ENCODE measurements around the gene UBR4.

The UBR4 gene

GRCh38 chr1:19073311-19074186 is 136.5 kb downstream of the UBR4 start:
- DNase-seq (ENCODE audit: low read depth in 2 of 2) = no peak

- no peak for DNase-seq (ENCODE audit: low read depth in 2 of 2)
Observed at GRCh38 chr1:19072285-19072981, 137.6 kb downstream of the UBR4 start.

GRCh38 chr1:19071674-19072281 is 138.3 kb downstream of the UBR4 start:
- no peak for DNase-seq (ENCODE audit: low read depth in 2 of 2)

- no peak for DNase-seq (ENCODE audit: low read depth in 2 of 2)
Observed at GRCh38 chr1:19070891-19071621, 139.0 kb downstream of the UBR4 start.

GRCh38 chr1:19070197-19070651 is 139.8 kb downstream of the UBR4 start:
- DNase-seq (ENCODE audit: low read depth in 2 of 2) = no peak

GRCh38 chr1:19068639-19069276 is 141.3 kb downstream of the UBR4 start:
- DNase-seq (ENCODE audit: low read depth in 2 of 2) = no peak

- no peak for DNase-seq (ENCODE audit: low read depth in 2 of 2)
Observed at GRCh38 chr1:19067912-19068638, 142.0 kb downstream of the UBR4 start.

GRCh38 chr1:19067182-19067911 is 142.7 kb downstream of the UBR4 start:
- no peak for DNase-seq (ENCODE audit: low read depth in 2 of 2)

GRCh38 chr1:19066874-19067181 is 143.2 kb downstream of the UBR4 start:
- no peak for DNase-seq (ENCODE audit: low read depth in 2 of 2)

GRCh38 chr1:19066248-19066873 is 143.7 kb downstream of the UBR4 start:
- DNase-seq (ENCODE audit: low read depth in 2 of 2) = no peak

GRCh38 chr1:19065526-19066247 is 144.4 kb downstream of the UBR4 start:
- DNase-seq (ENCODE audit: low read depth in 2 of 2) = no peak

- no peak for DNase-seq (ENCODE audit: low read depth in 2 of 2)
Observed at GRCh38 chr1:19064906-19065450, 145.1 kb downstream of the UBR4 start.

- DNase-seq (ENCODE audit: low read depth in 2 of 2) = no peak
Observed at GRCh38 chr1:19063122-19063521, 146.9 kb downstream of the UBR4 start.

GRCh38 chr1:19062258-19063029 is 147.6 kb downstream of the UBR4 start:
- no peak for DNase-seq (ENCODE audit: low read depth in 2 of 2)

- no peak for DNase-seq (ENCODE audit: low read depth in 2 of 2)
Observed at GRCh38 chr1:19061798-19062197, 148.3 kb downstream of the UBR4 start.

GRCh38 chr1:19061343-19061742 is 148.7 kb downstream of the UBR4 start:
- DNase-seq (ENCODE audit: low read depth in 2 of 2) = no peak

- DNase-seq (ENCODE audit: low read depth in 2 of 2) = no peak
Observed at GRCh38 chr1:19059773-19060172, 150.3 kb downstream of the UBR4 start.

GRCh38 chr1:19058476-19058797 is 151.6 kb downstream of the UBR4 start:
- DNase-seq (ENCODE audit: low read depth in 2 of 2) = no peak

Data from stimulated activated CD4-positive, alpha-beta T cell treated with anti-CD3 and anti-CD28 coated beads, Interleukin-1b, Interleukin-23, amount 100 ng/mL, for 1 hour (primary cell).